Activated T-cell treated with anti-CD3 and anti-CD28 coated beads for 24 hours (primary cell): Measurements from ENCODE around the gene ZP2.
"Not testable (repeated sequence)": the region's sequence is repeated elsewhere in the genome, so short reads cannot be mapped to it uniquely, and the experiment has no call there.

Source experiments
- DNase-seq: peaks from one replicate; pipeline ENCODE4 v3.0.0-alpha.2; 2020; ENCODE audit warnings: low read depth

The ZP2 gene

GRCh38 chr16:21211486-21211885 is at the start of gene ZP2:
TSS of gene ZP2 (minus strand) at chr16:21211574. CDS start at chr16:21211547, 27 bp downstream.
- DNase-seq: no peak

- DNase-seq: no peak
These were observed 45.9 kb upstream of the ZP2 start for GRCh38 chr16:21257284-21257683.

- DNase-seq: no peak
These were observed 45.3 kb upstream of the ZP2 start for GRCh38 chr16:21256636-21257035.

GRCh38 chr16:21253470-21253869 is 42.1 kb upstream of the ZP2 start:
- DNase-seq: no peak

GRCh38 chr16:21250072-21250923 is 38.9 kb upstream of the ZP2 start:
- DNase-seq: no peak

GRCh38 chr16:21248179-21248578 is 36.8 kb upstream of the ZP2 start:
- not testable (repeated sequence) for DNase-seq

- no peak for DNase-seq
These were observed 33.3 kb upstream of the ZP2 start for GRCh38 chr16:21244518-21245215.

- DNase-seq: no peak
These were observed 31.4 kb upstream of the ZP2 start for GRCh38 chr16:21242756-21243155.

- DNase-seq: no peak
These were observed 28.3 kb upstream of the ZP2 start for GRCh38 chr16:21239646-21240045.

GRCh38 chr16:21236831-21237230 is 25.5 kb upstream of the ZP2 start:
- no peak for DNase-seq

- DNase-seq: no peak
These were observed 23.8 kb upstream of the ZP2 start for GRCh38 chr16:21235199-21235585.

GRCh38 chr16:21233521-21234150 is 22.3 kb upstream of the ZP2 start, which contains the start of gene ANKS4B:
TSS of gene ANKS4B (plus strand) at chr16:21233699. CDS start at chr16:21233738, 39 bp downstream.
- DNase-seq: no peak

GRCh38 chr16:21233045-21233520 is 21.7 kb upstream of the ZP2 start:
- no peak for DNase-seq

- no peak for DNase-seq
These were observed 17.0 kb upstream of the ZP2 start for GRCh38 chr16:21228361-21228872.

GRCh38 chr16:21227866-21228265 is 16.5 kb upstream of the ZP2 start:
- DNase-seq: no peak

GRCh38 chr16:21226749-21227148 is 15.4 kb upstream of the ZP2 start:
- no peak for DNase-seq

GRCh38 chr16:21224800-21225199 is 13.4 kb upstream of the ZP2 start:
- no peak for DNase-seq

- no peak for DNase-seq
These were observed 12.4 kb upstream of the ZP2 start for GRCh38 chr16:21223787-21224186.

GRCh38 chr16:21222495-21223337 is 11.3 kb upstream of the ZP2 start:
- DNase-seq: no peak

- no peak for DNase-seq
These were observed 8.2 kb upstream of the ZP2 start for GRCh38 chr16:21219551-21219950.

- no peak for DNase-seq
These were observed 6.8 kb upstream of the ZP2 start for GRCh38 chr16:21218153-21218552.

GRCh38 chr16:21217121-21217520 is 5.7 kb upstream of the ZP2 start:
- no peak for DNase-seq
